ENCODE results near the gene CBLB. TPM values are rescaled to one million over a fixed set of nuclear protein-coding genes. Genes with fewer than 3 reads are reported as not detected.

Gene CBLB
- total RNA-seq, 2 donors from 2014 or later: 28.2 to 62.8 TPM

DNA sequence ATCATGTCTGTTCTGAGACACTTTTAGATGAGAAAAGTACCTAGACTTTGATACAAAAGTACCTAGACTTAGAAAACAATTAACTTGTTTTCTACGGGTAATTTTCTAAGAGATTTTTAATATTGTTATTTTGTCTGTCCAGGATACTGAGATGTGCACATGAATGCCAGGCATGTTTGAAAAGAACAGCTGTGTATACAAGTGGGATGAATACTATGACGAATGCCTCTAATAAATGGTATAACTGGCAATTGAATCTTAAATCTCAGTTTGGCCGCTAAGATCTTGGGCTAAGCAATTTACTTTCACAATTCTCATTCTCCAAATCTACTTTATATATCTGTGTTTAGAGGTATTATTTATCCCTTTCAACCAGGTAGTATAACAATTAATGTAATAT, 207.4 kb downstream of the CBLB start:
- 60% methylated on average over 3 of the region's 3 CpGs for WGBS
- Histone ChIP-seq H3K9me3 (no peaks in the 10 kb centered on the region), H3K4me1 (replicated peaks) (no peaks in the 10 kb centered on the region), H3K27me3 (replicated peaks; ENCODE audit: insufficient read depth) (no peaks in the 10 kb centered on the region), H3K27ac (no peak overlapping the region), H3K36me3 (peaks cover 0 to 12% of the 10 kb centered on the region in 2 donors), H3K4me3 (no peak overlapping the region)
- no peak for TF ChIP-seq POLR2AphosphoS5 (IDR thresholded peaks at IDR 0.05)
- DNase-seq (ENCODE audit: low spot score): no peak
- intact Hi-C loops (cut with DNase I): no loop called here

DNA sequence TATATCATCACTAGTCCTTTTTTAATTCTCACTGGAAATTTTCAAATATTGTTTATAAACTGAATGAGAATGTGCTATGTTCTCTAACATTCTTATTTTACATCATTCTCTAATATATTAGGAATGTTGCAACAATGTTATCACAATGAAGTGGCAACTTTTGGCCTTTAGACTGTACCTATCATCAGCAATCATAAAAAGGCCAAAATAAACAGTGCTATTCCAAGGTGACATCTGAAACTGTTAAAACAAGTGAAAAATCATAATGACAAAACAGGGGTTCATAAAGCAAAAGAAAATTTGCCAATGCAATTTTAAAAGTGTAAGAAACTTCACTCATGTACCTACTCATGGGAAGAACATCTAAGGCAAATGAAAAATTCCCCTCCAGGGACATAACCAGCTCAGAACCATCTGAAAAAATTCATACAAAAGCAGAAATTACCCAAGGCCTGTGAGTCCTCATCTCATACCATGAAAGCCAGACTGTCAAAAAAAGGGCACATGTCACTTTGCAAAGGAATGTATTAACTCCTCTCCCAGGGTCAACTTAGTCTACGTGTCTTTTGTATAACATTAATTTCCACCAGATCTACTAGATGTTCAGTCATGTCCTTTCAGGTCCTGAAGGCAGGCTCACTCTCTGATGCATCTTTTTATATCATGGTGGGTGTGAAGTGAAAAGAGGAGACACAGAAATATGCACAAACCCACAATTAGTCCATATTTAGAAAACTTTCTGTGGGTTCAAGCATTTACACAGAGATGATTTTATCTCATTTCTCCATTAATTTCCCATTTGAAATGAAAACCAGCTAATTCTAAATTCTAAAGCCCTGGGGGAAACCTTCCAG, 211.9 kb downstream of the CBLB start:
- H3K4me1 ChIP-seq (replicated peaks): no peaks in the 10 kb centered on the region
- WGBS: 90% methylated on average over 1 of the region's 1 CpG
- no peak overlapping the region for H3K27ac ChIP-seq
- H3K36me3 ChIP-seq: peaks cover 0 to 12% of the 10 kb centered on the region in 2 donors
- DNase-seq (ENCODE audit: low spot score): no peak
- no peaks in the 10 kb centered on the region for H3K9me3 ChIP-seq
- intact Hi-C loops (cut with DNase I): no loop called here
- TF ChIP-seq, protein P1, sequence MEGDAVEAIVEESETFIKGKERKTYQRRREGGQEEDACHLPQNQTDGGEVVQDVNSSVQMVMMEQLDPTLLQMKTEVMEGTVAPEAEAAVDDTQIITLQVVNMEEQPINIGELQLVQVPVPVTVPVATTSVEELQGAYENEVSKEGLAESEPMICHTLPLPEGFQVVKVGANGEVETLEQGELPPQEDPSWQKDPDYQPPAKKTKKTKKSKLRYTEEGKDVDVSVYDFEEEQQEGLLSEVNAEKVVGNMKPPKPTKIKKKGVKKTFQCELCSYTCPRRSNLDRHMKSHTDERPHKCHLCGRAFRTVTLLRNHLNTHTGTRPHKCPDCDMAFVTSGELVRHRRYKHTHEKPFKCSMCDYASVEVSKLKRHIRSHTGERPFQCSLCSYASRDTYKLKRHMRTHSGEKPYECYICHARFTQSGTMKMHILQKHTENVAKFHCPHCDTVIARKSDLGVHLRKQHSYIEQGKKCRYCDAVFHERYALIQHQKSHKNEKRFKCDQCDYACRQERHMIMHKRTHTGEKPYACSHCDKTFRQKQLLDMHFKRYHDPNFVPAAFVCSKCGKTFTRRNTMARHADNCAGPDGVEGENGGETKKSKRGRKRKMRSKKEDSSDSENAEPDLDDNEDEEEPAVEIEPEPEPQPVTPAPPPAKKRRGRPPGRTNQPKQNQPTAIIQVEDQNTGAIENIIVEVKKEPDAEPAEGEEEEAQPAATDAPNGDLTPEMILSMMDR (IDR thresholded peaks at IDR 0.05): no peak
- TF ChIP-seq POLR2AphosphoS5 (IDR thresholded peaks at IDR 0.05) (no peak), POLR2A (IDR thresholded peaks at IDR 0.05) (no peak)
- no peaks in the 10 kb centered on the region for H3K27me3 ChIP-seq (replicated peaks; ENCODE audit: insufficient read depth)
- H3K4me3 ChIP-seq: no peak overlapping the region

DNA sequence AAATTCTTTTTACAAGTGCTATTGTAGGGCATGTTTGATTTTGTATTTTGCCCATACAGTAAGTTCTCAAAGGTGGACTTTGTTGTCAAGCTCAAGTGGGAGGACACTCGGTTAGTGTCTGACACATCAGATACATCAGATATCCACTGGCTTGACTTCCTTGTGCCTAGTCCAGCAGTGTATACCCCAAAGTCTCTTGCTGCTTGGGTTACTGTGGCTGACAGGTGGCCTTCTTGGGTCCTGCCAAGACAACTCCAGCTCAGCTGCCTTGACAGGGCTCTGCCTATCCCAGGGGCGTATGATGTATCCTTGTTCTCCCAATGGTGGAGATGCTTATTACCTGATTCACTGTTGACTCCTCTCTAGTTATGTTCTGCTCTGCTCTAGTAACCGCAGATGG, 214.9 kb downstream of the CBLB start:
- 86% methylated on average over 3 of the region's 3 CpGs for WGBS
- no peak overlapping the region for H3K4me3 ChIP-seq
- H3K27me3 ChIP-seq (replicated peaks; ENCODE audit: insufficient read depth): no peaks in the 10 kb centered on the region
- peaks cover 0 to 7% of the 10 kb centered on the region in 2 donors for H3K36me3 ChIP-seq
- H3K27ac ChIP-seq: no peak overlapping the region
- intact Hi-C loops (cut with DNase I): no loop called here
- DNase-seq (ENCODE audit: low spot score): no peak
- no peaks in the 10 kb centered on the region for H3K9me3 ChIP-seq
- TF ChIP-seq POLR2A (IDR thresholded peaks at IDR 0.05): no peak
- TF ChIP-seq POLR2AphosphoS5 (IDR thresholded peaks at IDR 0.05): no peak
- TF ChIP-seq, protein P1 (IDR thresholded peaks at IDR 0.05): no peak
- H3K4me1 ChIP-seq (replicated peaks): no peaks in the 10 kb centered on the region

DNA sequence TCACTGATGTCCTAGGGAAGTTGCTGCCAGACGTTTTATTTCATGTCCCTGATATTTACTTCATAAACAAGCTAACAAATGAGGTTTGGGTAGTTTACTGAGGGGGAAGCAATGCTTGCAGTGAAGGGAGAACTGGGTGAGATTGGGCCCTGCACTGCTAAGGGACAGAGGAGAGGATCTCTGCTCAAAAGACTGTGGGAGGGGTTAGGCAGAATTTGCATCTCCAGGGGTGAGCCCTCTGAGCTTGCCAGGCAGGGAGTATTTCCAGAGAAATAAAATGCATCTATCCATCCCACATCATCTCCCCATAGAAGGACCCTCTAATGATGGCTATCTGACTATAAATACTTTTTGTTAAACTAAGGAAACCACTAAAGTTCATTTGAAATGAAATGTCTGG, 215.6 kb downstream of the CBLB start:
- intact Hi-C loops (cut with DNase I): no loop called here
- H3K27ac ChIP-seq: no peak overlapping the region
- H3K36me3 ChIP-seq: peaks cover 0 to under 1% of the 10 kb centered on the region in 2 donors
- no peaks in the 10 kb centered on the region for H3K9me3 ChIP-seq
- DNase-seq (ENCODE audit: low spot score): no peak
- no peak overlapping the region for H3K4me3 ChIP-seq
- no peaks in the 10 kb centered on the region for H3K4me1 ChIP-seq (replicated peaks)
- 23% methylated on average over 1 of the region's 1 CpG for WGBS
- TF ChIP-seq, protein P1 (IDR thresholded peaks at IDR 0.05): no peak
- no peak for TF ChIP-seq POLR2AphosphoS5 (IDR thresholded peaks at IDR 0.05)
- no peak for TF ChIP-seq POLR2A (IDR thresholded peaks at IDR 0.05)
- no peaks in the 10 kb centered on the region for H3K27me3 ChIP-seq (replicated peaks; ENCODE audit: insufficient read depth)

DNA sequence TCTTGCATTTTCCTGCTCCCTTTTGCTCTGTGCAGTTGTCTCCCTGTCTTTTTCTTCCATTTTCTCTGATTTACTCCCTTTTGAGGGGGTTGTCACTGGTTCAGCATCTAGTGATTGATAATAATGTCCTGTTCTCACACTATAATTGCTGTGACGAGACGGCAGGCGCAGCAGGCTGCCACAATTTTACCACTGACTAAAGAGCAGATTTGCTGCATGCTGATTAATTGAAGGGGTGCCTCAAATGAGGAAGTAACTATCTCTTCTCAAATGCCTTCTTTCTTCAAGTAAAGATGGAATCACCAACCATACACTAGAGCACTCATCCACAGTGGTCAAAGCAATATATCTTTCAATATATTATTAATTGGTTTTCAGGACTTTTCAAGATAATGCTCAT, 219.3 kb downstream of the CBLB start:
- H3K27me3 ChIP-seq (replicated peaks; ENCODE audit: insufficient read depth): no peaks in the 10 kb centered on the region
- no peak for TF ChIP-seq POLR2A (IDR thresholded peaks at IDR 0.05)
- TF ChIP-seq, protein P1 (IDR thresholded peaks at IDR 0.05): no peak
- no peak for TF ChIP-seq POLR2AphosphoS5 (IDR thresholded peaks at IDR 0.05)
- H3K4me1 ChIP-seq (replicated peaks): no peaks in the 10 kb centered on the region
- intact Hi-C loops (cut with DNase I): no loop called here
- H3K9me3 ChIP-seq: no peaks in the 10 kb centered on the region
- no peak overlapping the region for H3K4me3 ChIP-seq
- no peak for DNase-seq (ENCODE audit: low spot score)
- WGBS: 82% methylated on average over 3 of the region's 3 CpGs
- no peak overlapping the region for H3K27ac ChIP-seq
- H3K36me3 ChIP-seq: no peaks in the 10 kb centered on the region

Measured in prostate gland (tissue), 2 donors.